ENCODE results near the gene SBF2. TPM values are rescaled to one million over a fixed set of nuclear protein-coding genes. Genes with fewer than 3 reads are reported as not detected.

Gene SBF2
- polyA plus RNA-seq, 1 donor from 2014 or later, result 53.4 TPM

- peaks cover 7% of the 10 kb centered on the region for H3K27me3 ChIP-seq (ENCODE audit: insufficient read depth, low read depth, low read length)
- no peaks in the 10 kb centered on the region for H3K79me2 ChIP-seq (replicated peaks; ENCODE audit: insufficient read depth, low read length)
- no peaks in the 10 kb centered on the region for H3K9me2 ChIP-seq (ENCODE audit: insufficient read depth, low read length)
- H3K4me3 ChIP-seq (ENCODE audit: low read length), result peak overlapping the region; percentile 64
- H3K9ac ChIP-seq (ENCODE audit: low read length), result no peak overlapping the region
- no peak overlapping the region for H2AFZ ChIP-seq (ENCODE audit: low read depth, low read length)
- no peaks in the 10 kb centered on the region for H4K20me1 ChIP-seq (ENCODE audit: insufficient read depth)
- H3K4me2 ChIP-seq (ENCODE audit: low read length), result no peak overlapping the region
- no peaks in the 10 kb centered on the region for H3K36me3 ChIP-seq (ENCODE audit: insufficient read depth, low read length)
- TF ChIP-seq RAD21 (conservative IDR thresholded peaks at IDR 0.05) (no peak), CTCF (IDR thresholded peaks at IDR 0.05; ENCODE audit: poor library complexity, severe bottlenecking) (no peak), MXI1 (conservative IDR thresholded peaks at IDR 0.05; ENCODE audit: poor library complexity, severe bottlenecking) (no peak), EP300 (conservative IDR thresholded peaks at IDR 0.05; ENCODE audit: poor library complexity, severe bottlenecking) (no peak), POLR2AphosphoS5 (IDR thresholded peaks at IDR 0.05) (no peak)
- no peaks in the 10 kb centered on the region for H3F3A ChIP-seq (ENCODE audit: insufficient read depth, low read length, poor library complexity, severe bottlenecking)
- H3K9me3 ChIP-seq (ENCODE audit: low read length), result no peaks in the 10 kb centered on the region
- no peak overlapping the region for H3K27ac ChIP-seq (ENCODE audit: low read length)
Observed at GRCh38 chr11:9758637-9759518, 535.1 kb downstream of the SBF2 start.

GRCh38 chr11:9757809-9758636 lies 536.0 kb downstream of the SBF2 start:
- H4K20me1 ChIP-seq (ENCODE audit: insufficient read depth), result no peaks in the 10 kb centered on the region
- H3K9me3 ChIP-seq (ENCODE audit: low read length), result no peaks in the 10 kb centered on the region
- no peaks in the 10 kb centered on the region for H3F3A ChIP-seq (ENCODE audit: insufficient read depth, low read length, poor library complexity, severe bottlenecking)
- H3K4me3 ChIP-seq (ENCODE audit: low read length), result peak overlapping the region; percentile 64
- H3K4me2 ChIP-seq (ENCODE audit: low read length), result no peak overlapping the region
- peak overlapping the region; percentile 14 for H2AFZ ChIP-seq (ENCODE audit: low read depth, low read length)
- peaks cover 7% of the 10 kb centered on the region for H3K27me3 ChIP-seq (ENCODE audit: insufficient read depth, low read depth, low read length)
- no peak overlapping the region for H3K27ac ChIP-seq (ENCODE audit: low read length)
- H3K9me2 ChIP-seq (ENCODE audit: insufficient read depth, low read length), result no peaks in the 10 kb centered on the region
- peak overlapping the region; percentile 23 for H3K9ac ChIP-seq (ENCODE audit: low read length)
- no peaks in the 10 kb centered on the region for H3K36me3 ChIP-seq (ENCODE audit: insufficient read depth, low read length)
- H3K79me2 ChIP-seq (replicated peaks; ENCODE audit: insufficient read depth, low read length), result no peaks in the 10 kb centered on the region
- TF ChIP-seq CTCF (IDR thresholded peaks at IDR 0.05; ENCODE audit: poor library complexity, severe bottlenecking), result peak; percentile 85
- no peak for TF ChIP-seq EP300 (conservative IDR thresholded peaks at IDR 0.05; ENCODE audit: poor library complexity, severe bottlenecking)
- TF ChIP-seq MXI1 (conservative IDR thresholded peaks at IDR 0.05; ENCODE audit: poor library complexity, severe bottlenecking), result peak; percentile 44
- peak; percentile 88 for TF ChIP-seq SMC3 (conservative IDR thresholded peaks at IDR 0.05; ENCODE audit: poor library complexity)
- peak; percentile 79 for TF ChIP-seq RAD21 (conservative IDR thresholded peaks at IDR 0.05)
